Kidney glomerular epithelial cell (primary cell): ENCODE measurements around the gene CYP3A4.
A peak's percentile ranks its signal among the peaks of the same experiment; 100 is the strongest.
"Not testable (repeated sequence)": the region's sequence is repeated elsewhere in the genome, so short reads cannot be mapped to it uniquely, and the experiment has no call there.

Source experiments
- DNase-seq: peaks from one replicate; lab custom pipeline; 2025; lab: John Stamatoyannopoulos, UW

CYP3A4 gene

DNA sequence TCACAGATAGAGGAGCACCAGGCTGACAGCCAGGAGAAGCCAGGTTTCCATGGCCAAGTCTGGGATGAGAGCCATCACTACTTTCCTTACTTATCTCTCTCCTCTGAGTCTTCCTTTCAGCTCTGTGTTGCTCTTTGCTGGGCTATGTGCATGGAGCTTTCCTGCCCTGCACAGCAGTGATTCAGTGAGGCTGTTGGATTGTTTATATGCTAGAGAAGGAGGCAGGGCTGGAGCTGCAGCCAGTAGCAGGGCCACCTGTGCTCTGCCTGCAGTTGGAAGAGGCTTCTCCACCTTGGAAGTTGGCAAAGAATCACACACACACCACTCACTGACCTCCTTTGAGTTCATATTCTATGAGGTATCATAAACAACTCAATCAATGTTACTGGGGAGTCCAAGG is at the start of gene CYP3A4:
TSS of gene CYP3A4 (minus strand) at position 178 of the 400 bp plus-strand sequence. CDS start at position 75, 103 bp downstream.
- no peak for DNase-seq

DNA sequence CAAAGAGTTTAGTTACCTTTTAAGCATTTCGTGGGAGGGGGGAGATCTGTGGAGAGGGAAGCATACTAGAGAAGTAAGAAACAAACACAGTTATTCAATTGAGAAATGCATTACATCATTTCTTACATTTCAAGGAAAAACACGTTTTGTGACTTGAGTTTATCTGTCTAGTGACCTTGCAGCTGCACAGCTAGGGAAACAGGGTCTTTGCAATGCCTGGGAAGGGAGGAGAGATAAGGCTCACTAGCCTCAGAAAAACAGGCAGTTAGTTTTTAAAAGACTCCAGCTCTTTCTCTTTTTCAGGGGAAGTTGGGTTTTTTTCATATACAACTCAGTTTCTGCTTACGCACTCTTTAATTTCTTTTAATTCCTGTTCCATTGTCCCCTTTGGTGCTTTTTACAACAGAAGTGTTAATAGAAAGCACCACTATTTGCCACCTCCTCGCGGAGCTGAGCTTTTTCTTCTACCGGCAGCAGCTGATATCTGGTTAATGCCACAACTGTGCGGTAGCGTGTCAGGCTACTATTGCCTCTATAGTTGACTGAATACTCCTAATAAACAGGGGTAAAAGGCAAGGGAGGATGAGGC is 49.4 kb upstream of the CYP3A4 start:
- peak; percentile 7 for DNase-seq

DNA sequence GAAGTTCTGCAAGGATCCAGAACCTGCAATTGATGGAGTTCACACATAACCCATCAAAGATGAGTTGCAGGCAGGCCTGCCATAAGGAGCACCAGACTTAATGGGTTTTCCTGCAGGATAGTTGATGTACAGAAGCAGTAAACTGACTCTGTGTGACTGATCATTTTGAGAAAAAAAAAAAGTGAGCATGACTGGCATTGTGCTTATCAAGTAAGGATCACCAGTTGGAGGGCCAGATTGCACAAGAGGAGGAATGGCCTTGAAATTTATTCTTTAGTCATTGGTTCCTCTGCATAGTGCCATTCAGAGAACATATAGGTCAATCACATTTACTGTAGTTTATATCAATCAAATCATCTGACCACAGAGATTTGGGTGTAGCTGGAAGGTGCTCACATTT is 47.6 kb upstream of the CYP3A4 start:
- DNase-seq = no peak

DNA sequence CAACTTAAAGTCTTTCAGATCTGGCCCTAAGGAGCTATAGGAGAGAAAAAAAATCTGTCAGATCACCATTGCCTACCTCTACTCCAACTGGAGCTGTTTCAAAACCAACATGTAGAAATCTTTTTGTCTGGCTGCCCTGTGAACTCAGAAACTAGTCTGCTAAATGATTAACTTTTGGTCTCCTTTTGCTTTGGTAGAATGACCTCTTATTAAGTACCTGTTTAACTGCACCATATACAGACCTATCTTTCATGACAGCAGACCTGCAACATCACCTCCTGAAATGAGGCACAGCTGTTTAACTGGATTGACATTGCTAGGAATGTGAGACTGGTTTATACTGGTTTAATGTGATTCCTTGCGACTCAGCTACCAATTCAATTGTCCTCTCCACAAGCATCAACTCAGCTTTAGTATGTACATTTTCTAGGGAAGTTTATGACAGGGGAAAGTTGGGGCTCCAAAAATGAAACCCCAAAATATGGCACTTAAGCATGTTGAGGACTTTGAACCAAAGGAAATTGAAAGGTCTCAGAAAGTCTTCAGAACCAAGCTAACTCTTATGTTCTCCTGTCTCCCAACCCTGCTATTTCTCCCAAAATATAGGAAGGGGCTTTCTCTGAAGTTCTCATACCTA is 45.7 kb upstream of the CYP3A4 start:
- peak; percentile 74 for DNase-seq

DNA sequence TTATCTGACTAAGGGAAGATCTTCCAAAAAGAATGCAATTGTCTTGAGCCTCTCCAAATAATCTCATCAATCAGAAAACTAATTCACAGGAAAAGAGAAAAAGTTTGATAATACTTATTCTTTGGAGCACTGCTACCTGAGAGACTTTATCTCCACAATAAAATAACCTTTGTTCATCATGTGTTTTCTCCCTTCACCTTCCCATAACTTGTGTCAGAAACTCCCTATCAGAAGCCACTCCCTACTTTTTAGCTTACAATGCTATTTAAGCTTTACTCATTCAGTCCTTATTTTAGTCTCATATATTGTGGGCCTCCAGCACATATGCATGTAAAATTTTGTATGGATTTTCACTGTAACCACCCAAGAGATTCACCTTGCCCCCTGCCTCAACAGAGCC is 44.8 kb upstream of the CYP3A4 start:
- no peak for DNase-seq

DNA sequence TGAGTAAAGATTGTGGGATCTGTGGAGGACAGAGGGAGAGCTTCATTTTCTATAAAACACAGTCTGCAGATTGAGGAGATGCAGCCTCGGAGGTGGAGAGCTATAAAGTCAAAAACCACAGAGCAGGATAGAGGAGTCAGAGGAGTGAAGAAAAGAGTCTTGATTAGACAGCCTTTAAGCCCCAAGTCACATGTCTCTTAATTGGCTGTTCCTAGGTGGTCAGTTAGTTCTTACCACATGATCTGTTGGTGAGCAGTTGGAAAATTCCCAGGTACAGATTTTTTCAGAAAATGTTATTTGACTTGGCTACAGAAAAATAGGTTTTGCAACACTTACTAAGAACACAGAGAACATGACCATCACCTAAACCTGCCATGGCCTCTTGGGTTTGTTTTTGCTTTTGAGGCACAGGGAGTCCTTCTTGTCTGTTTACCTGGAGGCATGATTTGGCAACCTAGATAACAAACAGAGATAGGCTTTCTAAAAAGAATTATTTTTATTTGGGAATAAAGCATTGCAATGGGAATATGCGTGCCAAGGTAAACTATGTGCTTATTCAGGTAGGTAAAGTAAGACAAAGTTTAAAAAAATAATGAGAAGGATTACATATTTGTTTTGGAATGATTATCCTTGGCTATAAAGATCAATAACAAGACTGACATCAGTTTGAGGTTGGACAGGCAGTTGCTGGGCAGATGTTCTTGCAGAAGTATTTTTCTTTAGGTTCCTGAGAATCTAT is 43.2 kb upstream of the CYP3A4 start:
- DNase-seq = peak; percentile 11

DNA sequence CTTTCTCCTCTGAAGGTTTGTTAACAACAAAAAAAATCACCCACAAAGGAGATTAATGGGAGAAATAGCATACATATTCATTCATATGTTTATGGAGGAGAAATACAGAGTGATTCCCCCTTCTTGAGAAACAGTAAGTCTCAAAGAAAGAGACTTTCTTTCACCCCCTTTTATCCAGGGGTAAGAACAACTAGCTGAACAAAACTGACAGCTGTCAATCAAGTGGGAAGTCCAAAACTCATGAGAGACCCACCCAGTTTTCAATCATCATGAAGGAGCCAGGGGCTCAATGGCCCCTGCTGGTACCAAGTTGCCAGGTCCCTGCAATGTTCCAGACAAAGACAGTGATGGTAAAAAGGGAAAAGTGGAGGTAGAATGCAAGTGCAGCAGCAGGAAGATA is 41.9 kb upstream of the CYP3A4 start:
- no peak for DNase-seq

DNA sequence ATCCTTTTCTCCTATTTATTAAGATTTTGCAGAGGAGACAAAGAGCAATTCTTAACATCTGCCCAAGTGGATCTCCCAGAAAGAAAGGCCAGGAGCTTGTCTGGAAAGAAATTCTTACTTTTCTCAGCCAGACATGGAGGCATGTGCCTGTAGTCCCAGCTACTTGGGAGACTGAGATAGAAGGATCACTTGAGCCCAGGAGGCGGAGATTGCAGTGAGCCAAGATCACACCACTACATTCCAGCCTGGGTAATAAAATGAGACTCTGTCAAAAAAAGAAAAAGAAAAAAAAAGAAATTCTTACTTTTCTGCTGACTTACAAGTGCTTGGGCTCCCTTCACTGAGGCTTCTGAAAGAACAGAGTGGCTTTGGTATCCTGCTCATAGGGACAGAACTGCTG is 41.5 kb upstream of the CYP3A4 start:
- DNase-seq = no peak

DNA sequence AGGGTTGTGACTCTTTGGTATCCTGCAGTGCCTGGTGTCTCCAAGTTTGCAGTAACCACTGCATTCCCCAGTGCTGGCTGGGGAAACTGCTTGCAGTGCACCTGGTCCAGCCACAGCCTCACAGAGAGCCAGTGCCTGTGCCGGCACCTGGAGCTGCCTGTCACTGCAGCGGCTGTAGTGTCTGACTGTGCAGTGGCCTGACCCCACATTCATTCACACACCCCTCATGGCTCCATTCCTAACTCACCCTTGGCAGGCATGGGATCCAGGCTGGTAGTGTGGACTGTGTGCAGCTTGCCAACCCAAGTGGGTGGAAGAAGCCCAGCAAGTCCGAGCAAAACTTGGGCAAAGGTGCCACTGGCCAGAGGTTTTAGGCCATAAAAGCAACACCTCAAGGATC is 40.1 kb upstream of the CYP3A4 start:
- DNase-seq = no peak

DNA sequence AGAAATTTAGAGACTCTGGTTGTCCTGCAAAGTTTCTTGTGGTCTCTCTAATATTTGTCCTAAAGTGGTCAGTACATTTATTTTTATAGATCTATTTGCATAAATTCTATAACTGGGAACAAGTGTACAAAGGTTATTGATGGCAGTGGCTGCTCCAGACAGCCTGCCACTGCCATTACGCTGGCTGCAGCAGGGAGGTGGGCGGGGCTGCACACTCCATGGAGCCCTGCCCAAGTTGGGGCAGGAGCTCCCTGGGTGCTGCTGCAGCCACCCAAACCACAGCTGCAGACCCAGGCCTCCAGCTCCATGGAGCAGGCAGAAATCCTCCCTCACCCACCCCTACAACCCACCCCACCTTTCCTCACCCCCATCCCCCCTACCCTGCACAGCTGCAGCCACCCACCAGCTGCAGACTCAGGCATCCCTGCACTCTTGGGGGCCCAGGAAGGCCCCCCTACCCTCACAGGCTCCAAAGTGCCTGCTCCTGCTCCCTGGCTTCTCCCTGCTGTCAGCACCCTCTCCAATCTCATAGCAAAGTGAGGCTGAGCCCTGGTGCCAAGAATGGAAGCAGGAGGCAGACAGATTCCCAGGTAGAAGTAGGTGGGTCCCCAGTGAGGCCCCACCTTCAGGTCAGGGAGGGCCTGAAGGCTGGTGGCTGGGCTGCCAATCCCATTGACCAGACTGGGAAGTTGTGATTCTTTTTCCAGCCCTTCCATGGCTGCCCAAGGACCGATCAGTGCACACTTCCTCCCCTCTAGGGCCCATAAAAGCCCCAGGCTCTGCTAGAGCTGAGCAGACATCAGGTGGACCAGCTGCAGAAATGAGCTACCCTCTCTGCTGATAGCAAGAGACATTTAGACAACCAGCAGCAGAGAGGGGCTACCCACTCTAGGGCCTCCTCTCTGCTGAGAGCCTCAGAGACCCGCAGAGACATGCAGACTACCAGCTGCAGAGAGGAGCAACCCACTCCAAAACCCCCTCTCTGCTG is 39.0 kb upstream of the CYP3A4 start:
- no peak for DNase-seq

DNA sequence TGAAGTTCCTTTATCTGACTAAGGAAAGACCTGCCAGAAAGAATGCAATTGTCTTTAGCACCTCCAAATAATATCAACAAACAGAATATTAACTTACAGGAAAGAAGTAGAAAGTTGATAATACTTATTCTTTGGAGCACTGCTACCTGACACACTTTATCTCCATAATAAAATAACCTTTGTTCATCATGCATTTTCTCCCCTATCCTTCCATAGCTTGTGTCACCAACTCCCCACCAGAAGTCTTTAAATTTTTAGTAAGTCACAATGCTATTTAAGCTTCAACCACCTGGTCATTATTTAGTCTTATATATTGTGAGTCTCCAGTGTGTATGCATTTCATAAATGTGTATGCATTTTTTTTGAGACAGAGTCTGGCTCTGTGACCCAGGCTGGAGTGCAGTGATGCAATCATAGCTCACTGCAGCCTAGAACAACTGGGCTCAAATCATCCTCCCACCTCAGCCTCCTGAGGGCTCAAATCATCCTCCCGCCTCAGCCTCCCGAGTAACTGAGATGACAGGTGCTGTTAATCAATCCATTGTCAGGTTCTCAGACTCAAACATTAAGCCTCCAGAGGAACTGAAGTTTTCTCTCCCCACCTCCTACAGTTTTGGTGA is 36.5 kb upstream of the CYP3A4 start:
- DNase-seq = no peak

DNA sequence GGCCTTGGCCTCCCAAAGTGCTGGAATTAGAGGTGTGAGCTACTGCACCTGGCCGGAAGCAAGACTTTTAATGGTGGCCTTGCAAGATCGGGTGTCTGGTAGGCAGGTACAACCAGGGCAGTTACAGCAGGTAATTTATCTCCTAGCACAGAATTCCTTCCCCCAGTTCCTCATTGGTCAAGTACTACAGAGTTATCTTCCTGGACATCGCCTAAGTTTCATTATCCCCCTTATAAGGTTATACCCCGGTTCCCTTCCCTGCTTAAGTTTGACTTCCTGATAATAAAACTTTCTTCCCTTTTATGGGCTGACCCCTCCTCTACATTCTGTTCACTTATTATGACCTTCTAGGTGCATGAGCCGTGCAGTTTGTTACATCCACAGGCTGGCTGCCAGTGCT is 24.8 kb upstream of the CYP3A4 start:
- no peak for DNase-seq

DNA sequence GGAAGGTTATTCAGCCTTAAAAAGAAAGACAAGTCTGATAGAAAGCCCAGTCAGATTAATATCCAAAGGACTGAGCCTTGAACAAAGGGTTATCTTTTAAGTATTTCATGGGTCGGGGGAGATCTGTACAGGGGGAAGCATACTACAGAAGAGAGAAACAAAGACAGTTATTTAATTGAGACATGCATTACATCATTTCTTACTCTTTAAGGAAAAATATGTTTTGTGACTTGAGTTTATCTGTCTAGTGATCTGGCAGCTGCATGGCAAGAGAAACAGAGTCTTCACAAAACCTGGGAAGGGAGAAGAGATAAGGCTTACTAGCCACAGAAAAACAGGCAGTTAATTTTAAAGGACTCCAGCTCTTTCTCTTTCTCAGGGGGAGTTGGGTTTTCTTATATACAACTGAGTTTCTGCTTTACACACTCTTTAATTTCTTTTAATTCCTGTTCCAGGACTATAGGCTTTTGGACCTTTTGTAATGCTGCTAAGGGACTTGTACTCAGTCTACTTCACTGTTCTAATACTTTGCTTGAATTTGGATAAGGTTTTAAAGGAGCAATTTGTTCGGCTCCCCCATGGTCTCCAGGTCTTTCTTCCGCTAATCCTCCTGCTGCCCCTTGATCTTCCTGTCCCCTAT is 23.0 kb upstream of the CYP3A4 start:
- DNase-seq = no peak

DNA sequence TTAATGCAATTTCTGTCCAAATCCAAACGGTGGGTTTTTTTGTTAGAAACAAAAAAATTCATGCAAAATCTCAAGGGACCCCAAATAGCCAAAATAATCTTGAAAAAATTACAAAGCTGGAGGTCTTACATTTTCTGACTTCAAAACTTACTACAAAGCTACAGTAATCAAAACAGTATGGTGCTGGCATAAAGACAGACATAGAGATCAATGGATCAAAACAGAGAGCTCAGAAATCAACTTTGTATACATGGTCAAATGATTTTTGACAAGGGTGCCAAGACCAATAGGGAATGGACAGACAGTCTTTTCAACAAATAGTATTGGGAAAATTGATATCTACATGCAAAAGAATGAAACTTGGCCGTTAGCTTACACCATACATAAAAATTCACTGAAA is 21.7 kb upstream of the CYP3A4 start:
- DNase-seq = no peak

DNA sequence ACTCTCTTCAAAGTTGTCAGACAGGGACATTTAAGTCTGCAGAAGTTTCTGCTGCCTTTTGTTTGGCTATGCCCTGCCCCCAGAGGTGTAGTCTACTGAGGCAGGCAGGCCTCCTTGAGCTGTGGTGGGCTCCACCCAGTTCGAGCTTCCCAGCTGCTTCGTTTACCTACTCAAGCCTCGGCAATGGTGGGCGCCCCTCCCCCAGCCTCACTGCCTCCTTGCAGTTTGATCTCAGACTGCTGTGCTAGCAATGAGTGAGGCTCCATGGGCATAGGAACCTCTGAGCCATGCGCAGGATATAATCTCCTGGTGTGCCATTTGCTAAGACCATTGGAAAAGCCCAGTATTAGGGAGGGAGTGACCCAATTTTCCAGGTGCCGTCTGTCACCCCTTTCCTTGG is 19.1 kb upstream of the CYP3A4 start:
- DNase-seq = not testable (repeated sequence)

DNA sequence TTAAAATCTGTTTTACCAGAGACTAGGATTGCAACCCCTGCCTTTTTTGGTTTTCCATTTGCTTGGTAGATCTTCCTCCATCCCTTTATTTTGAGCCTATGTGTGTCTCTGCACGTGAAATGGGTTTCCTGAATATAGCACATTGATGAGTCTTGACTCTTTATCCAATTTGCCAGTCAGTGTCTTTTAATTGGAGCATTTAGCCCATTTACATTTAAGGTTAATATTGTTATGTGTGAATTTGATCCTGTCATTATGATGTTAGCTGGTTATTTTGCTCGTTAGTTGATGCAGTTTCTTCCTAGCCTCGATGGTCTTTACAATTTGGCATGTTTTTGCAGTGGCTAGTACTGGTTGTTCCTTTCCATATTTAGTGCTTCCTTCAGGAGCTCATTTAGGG is 17.4 kb upstream of the CYP3A4 start:
- not testable (repeated sequence) for DNase-seq

DNA sequence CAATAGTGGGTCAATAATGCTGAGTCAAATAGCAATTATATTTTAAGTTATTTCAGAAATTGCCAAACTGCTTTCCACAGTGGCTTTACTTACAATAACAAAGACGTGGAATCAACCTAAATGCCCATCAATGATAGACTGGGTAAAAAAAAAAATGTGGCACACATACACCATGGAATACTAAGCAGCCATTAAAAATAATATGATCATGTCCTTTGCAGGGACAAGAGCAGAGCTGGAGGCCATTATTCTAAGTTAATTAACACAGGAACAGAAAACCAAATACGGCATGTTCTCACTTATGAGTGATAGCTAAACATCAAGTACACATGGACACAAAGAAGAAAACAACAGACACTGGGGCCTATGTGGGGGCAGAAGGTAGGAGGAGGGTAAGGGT is 15.0 kb upstream of the CYP3A4 start:
- no peak for DNase-seq

DNA sequence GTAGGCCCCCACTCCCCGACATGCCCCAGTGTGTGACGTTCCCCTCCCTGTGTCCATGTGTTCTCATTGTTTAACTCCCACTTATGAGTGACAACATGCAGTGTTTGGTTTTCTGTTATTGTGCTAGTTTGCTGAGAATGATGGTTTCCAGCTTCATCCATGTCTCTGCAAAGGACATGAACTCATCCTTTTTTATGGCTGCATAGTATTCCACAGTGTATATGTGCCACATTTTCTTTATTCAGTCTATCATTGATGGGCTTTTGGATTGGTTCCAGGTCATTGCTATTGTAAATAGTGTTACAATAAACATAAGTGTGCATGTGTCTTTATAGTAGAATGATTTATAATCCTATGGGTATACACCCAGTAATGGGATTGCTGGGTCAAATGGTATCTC is 11.9 kb upstream of the CYP3A4 start:
- not testable (repeated sequence) for DNase-seq

DNA sequence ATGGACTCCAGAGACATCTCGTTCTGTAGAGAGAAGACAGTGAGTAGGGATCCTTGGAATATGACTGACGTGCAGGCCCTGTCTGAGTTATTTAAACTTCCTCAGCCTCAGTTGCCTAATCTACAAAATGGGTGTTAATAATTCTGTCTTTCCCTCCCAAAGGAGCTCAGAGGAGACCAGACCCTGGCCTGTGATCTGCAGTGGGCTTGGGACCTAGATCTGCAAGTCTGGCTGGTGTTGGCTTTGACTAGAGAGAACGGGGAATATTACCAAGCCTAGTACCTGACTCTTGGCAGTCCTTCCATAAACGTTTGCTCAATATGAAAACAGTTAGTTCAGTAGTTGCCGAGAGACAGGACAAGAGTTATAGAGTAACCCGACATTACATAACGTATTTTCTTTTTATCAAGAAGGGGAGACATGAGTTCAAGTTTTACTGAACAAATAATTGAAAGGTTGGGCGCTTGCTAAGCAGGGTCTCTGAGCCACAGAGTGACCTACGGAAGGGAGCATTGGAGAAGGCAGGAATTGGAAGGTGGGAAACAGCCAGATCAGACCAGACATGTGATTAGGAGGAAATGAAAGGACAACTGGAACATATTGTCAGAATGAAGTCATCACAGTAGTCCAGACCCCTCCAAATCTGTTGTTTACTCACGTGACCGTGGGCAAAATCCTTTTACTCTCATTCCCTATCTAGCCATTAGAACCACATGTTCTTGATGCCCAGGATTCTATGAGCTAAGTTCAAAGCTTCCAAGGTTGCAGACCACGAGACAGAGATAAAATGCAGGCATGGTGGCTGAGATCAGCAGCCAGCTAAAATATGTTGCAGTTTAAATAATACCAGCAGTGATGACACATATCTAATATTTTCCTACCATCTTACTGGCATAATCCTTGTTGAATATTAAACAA is 10.9 kb upstream of the CYP3A4 start:
- peak; percentile 40 for DNase-seq

DNA sequence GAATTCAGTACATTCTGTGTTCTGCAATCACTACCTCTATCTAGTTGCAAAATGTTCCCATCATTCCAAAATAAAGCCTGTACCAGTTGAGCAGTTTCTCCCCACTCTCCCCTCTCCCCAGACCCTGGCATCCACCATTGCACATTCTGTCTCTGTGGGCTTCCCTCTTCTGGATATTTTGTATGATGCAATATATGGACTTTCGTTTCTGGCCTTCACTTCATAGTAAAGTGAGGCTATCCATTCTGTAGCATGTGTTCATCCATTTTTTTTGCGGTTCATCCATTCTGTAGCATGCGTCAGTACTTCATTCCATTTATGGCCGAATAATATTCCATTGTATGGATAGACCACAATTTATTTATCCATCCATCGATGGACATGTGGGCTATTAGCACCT is 9.5 kb upstream of the CYP3A4 start:
- DNase-seq = no peak
